PFSK-1 (cell line): ENCODE results near the gene ARHGEF10L.

Experiments
- FOXP2 ChIP-seq: optimal IDR thresholded peaks from 2 replicates; pipeline ENCODE3; 2011; ENCODE audit warnings: borderline replicate concordance, control low read depth, inconsistent platforms; ENCODE audit not compliant: insufficient read depth; ENCODE audit errors: extremely low read length, extremely low read depth
- POLR2AphosphoS5 ChIP-seq: IDR thresholded peaks from 2 replicates; pipeline ENCODE4 v1.6.1; 2012; ENCODE audit warnings: low read depth, mild to moderate bottlenecking, control low read depth, low read length, moderate library complexity
- SIN3A ChIP-seq: IDR thresholded peaks from 2 replicates; pipeline ENCODE4 v1.6.1; 2012; ENCODE audit warnings: mild to moderate bottlenecking, low read length, moderate library complexity, borderline replicate concordance; ENCODE audit not compliant: insufficient read depth
- TAF1 ChIP-seq: IDR thresholded peaks from 2 replicates; pipeline ENCODE4 v1.6.1; 2012; ENCODE audit warnings: low read length, control low read depth, borderline replicate concordance; ENCODE audit not compliant: insufficient read depth
- TF ChIP-seq, protein P1 (sequence below), 2 experiments: IDR thresholded peaks; 2 replicates each; pipeline versions ENCODE4 v1.6.1 to v1.8.0; 2011 to 2012; ENCODE audit warnings: low read depth in 2 of 2, low read length in 2 of 2, control low read depth in 1 of 2, inconsistent platforms in 1 of 2, mild to moderate bottlenecking in 1 of 2, moderate library complexity in 1 of 2; ENCODE audit not compliant: insufficient read depth in 1 of 2

The ARHGEF10L gene

DNA sequence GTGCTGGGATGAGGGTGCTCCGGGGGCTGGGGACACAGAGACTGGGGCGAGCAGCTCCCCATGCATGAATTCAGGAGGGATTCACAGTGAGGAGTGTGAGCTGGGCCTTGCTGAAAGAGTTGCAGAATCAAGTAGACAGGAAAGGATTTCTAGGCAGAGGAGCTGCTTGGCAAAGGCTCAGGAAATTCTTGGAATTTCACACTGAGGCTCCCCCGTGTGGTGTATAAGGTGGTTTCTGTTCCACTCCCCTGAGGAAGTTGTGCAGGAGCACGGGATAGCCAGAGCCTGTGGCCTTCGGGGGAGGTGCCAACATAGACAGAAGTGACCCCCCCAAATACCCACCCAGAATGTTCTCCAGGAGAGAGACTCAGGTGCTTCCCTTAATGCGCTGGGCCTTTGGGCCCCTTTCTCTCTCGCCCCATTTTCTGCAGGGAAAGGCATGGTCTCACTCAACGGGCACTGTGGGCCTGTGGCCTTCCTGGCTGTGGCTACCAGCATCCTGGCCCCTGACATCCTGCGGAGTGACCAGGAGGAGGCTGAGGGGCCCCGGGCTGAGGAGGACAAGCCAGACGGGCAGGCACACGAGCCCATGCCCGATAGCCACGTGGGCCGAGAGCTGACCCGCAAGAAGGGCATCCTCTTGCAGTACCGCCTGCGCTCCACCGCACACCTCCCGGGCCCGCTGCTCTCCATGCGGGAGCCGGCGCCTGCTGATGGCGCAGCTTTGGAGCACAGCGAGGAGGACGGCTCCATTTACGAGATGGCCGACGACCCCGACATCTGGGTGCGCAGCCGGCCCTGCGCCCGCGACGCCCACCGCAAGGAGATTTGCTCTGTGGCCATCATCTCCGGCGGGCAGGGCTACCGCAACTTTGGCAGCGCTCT lies 157.2 kb downstream of the ARHGEF10L start:
- TF ChIP-seq, protein P1, sequence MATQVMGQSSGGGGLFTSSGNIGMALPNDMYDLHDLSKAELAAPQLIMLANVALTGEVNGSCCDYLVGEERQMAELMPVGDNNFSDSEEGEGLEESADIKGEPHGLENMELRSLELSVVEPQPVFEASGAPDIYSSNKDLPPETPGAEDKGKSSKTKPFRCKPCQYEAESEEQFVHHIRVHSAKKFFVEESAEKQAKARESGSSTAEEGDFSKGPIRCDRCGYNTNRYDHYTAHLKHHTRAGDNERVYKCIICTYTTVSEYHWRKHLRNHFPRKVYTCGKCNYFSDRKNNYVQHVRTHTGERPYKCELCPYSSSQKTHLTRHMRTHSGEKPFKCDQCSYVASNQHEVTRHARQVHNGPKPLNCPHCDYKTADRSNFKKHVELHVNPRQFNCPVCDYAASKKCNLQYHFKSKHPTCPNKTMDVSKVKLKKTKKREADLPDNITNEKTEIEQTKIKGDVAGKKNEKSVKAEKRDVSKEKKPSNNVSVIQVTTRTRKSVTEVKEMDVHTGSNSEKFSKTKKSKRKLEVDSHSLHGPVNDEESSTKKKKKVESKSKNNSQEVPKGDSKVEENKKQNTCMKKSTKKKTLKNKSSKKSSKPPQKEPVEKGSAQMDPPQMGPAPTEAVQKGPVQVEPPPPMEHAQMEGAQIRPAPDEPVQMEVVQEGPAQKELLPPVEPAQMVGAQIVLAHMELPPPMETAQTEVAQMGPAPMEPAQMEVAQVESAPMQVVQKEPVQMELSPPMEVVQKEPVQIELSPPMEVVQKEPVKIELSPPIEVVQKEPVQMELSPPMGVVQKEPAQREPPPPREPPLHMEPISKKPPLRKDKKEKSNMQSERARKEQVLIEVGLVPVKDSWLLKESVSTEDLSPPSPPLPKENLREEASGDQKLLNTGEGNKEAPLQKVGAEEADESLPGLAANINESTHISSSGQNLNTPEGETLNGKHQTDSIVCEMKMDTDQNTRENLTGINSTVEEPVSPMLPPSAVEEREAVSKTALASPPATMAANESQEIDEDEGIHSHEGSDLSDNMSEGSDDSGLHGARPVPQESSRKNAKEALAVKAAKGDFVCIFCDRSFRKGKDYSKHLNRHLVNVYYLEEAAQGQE (IDR thresholded peaks at IDR 0.05; ENCODE audit: insufficient read depth in 1 of 2, low read depth in 2 of 2, low read length in 2 of 2) = no peak
- no peak for TF ChIP-seq TAF1
- TF ChIP-seq FOXP2 = no peak
- no peak for TF ChIP-seq POLR2AphosphoS5
- no peak for TF ChIP-seq SIN3A

GRCh38 chr1:17697458-17697857 lies 158.0 kb downstream of the ARHGEF10L start:
- TF ChIP-seq TAF1 (no peak), POLR2AphosphoS5 (no peak), FOXP2 (no peak), SIN3A (no peak)
- TF ChIP-seq, protein P1 (IDR thresholded peaks at IDR 0.05; ENCODE audit: insufficient read depth in 1 of 2, low read depth in 2 of 2, low read length in 2 of 2) = no peak

GRCh38 chr1:17699581-17699980 lies 160.1 kb downstream of the ARHGEF10L start:
- TF ChIP-seq POLR2AphosphoS5 (no peak), TAF1 (no peak), SIN3A (no peak), FOXP2 (no peak)
- TF ChIP-seq, protein P1 (IDR thresholded peaks at IDR 0.05; ENCODE audit: insufficient read depth in 1 of 2, low read depth in 2 of 2, low read length in 2 of 2) = no peak

- no peak for TF ChIP-seq SIN3A
- no peak for TF ChIP-seq TAF1
- no peak for TF ChIP-seq FOXP2
- TF ChIP-seq, protein P1 (IDR thresholded peaks at IDR 0.05; ENCODE audit: insufficient read depth in 1 of 2, low read depth in 2 of 2, low read length in 2 of 2) = no peak
- no peak for TF ChIP-seq POLR2AphosphoS5
These were observed 161.7 kb downstream of the ARHGEF10L start for GRCh38 chr1:17700945-17701810.
